PC-9 (cell line): ENCODE data around the gene IQCN. TPM values are rescaled to one million over a fixed set of nuclear protein-coding genes. Genes with fewer than 3 reads are reported as not detected.

Source experiments
- BruUV-seq: library from RNA; stranded (reverse); fragments of 400-500 nt; replicated peaks from 2 replicates; lab custom pipeline; 2021; lab: Mats Ljungman, UMichigan
- CTCF ChIA-PET: fragments of 300-600 bp; sonication (Branson Sonifier 250); formaldehyde crosslinking; loops from one replicate; lab custom pipeline; 2022; ENCODE audit warnings: antibody characterized with exemption; lab: Charles Lee
- POLR2A ChIA-PET: fragments of 300-600 bp; sonication (Branson Sonifier 250); formaldehyde crosslinking; loops from one replicate; lab custom pipeline; 2022; ENCODE audit warnings: antibody characterized with exemption; ENCODE audit not compliant: unreplicated experiment; lab: Charles Lee
- DNase-seq, 2 experiments: peaks; one replicate each; pipeline versions ENCODE4 v3.0.0 to v3.0.0-alpha.2; 2015 to 2022; ENCODE audit warnings: mixed read lengths in 1 of 2
- H2AFZ ChIP-seq: fragments of 200-600 bp; sonication (generic); 2 replicates; pipeline ENCODE4 v1.8.1; 2017; ENCODE audit warnings: antibody characterized with exemption
- H3F3A ChIP-seq: fragments of 200-600 bp; sonication (generic); 2 replicates; pipeline ENCODE4 v1.8.1; 2017; ENCODE audit warnings: antibody characterized with exemption, mild to moderate bottlenecking, low read depth; ENCODE audit not compliant: insufficient read depth
- H3K27ac ChIP-seq: fragments of 200-600 bp; sonication (generic); 2 replicates; pipeline ENCODE4 v1.6.1; 2016; ENCODE audit warnings: mixed run types
- H3K27me3 ChIP-seq: fragments of 200-600 bp; sonication (generic); 2 replicates; pipeline ENCODE4 v1.6.1; 2016; ENCODE audit warnings: low read depth, mixed run types; ENCODE audit not compliant: insufficient read depth
- H3K36me3 ChIP-seq: fragments of 200-600 bp; sonication (generic); 2 replicates; pipeline ENCODE4 v1.6.1; 2016; ENCODE audit warnings: low read depth, mixed run types
- H3K4me1 ChIP-seq: fragments of 200-600 bp; sonication (generic); replicated peaks from 2 replicates; pipeline ENCODE4 v1.6.1; 2016; ENCODE audit warnings: mixed run types; ENCODE audit not compliant: insufficient read depth
- H3K4me2 ChIP-seq: fragments of 200-600 bp; sonication (generic); 2 replicates; pipeline ENCODE4 v1.6.1; 2017; ENCODE audit warnings: mixed run types
- H3K4me3 ChIP-seq: fragments of 200-600 bp; sonication (generic); 2 replicates; pipeline ENCODE4 v1.6.1; 2016; ENCODE audit warnings: mixed run types
- H3K79me2 ChIP-seq: fragments of 200-600 bp; sonication (generic); 2 replicates; pipeline ENCODE4 v1.6.1; 2017; ENCODE audit warnings: low read depth, mixed run types
- H3K9me2 ChIP-seq: fragments of 200-600 bp; sonication (generic); 2 replicates; pipeline ENCODE4 v1.8.1; 2017; ENCODE audit warnings: mild to moderate bottlenecking; ENCODE audit not compliant: insufficient read depth
- H3K9me3 ChIP-seq: fragments of 200-600 bp; sonication (generic); 2 replicates; pipeline ENCODE4 v1.8.1; 2016; ENCODE audit warnings: low read depth; ENCODE audit not compliant: insufficient read depth
- H4K20me1 ChIP-seq: fragments of 200-600 bp; sonication (generic); 2 replicates; pipeline ENCODE4 v1.8.1; 2017; ENCODE audit not compliant: insufficient read depth
- CTCF ChIP-seq: fragments of 200-600 bp; sonication (generic); conservative IDR thresholded peaks from 2 replicates; pipeline ENCODE4 v1.6.1; 2017; ENCODE audit warnings: mixed run types, antibody characterized with exemption, mild to moderate bottlenecking, moderate library complexity
- EZH2 ChIP-seq: fragments of 200-600 bp; sonication (generic); IDR thresholded peaks from 2 replicates; pipeline ENCODE4 v1.8.0; 2017; ENCODE audit warnings: antibody characterized with exemption, low read depth
- intact Hi-C: fragments of 100-400 bp; cut with micrococcal nuclease; formaldehyde crosslinking; loops from one replicate; pipeline ENCODE4 v1.10.0; 2022; ENCODE audit not compliant: unreplicated experiment
- total RNA-seq: library from RNA; stranded (reverse); gene quantifications from 2 replicates; pipeline ENCODE4 v1.2.3, GENCODE V29; 2021

The IQCN gene
- total RNA-seq, 1 experiment from 2014 or later, result 7.3 TPM

- Histone ChIP-seq H3K9me3 (no peaks in the 10 kb centered on the region), H3K4me3 (no peak overlapping the region), H3K27ac (no peak overlapping the region), H3K4me2 (no peak overlapping the region), H4K20me1 (no peaks in the 10 kb centered on the region), H3K9me2 (no peaks in the 10 kb centered on the region), H2AFZ (no peak overlapping the region), H3K36me3 (no peaks in the 10 kb centered on the region), H3K4me1 (no peaks in the 10 kb centered on the region), H3K79me2 (no peaks in the 10 kb centered on the region), H3F3A (no peaks in the 10 kb centered on the region), H3K27me3 (no peaks in the 10 kb centered on the region)
- intact Hi-C loops, result no loop called here
- ChIA-PET CTCF (no interaction called here), POLR2A (no interaction called here)
- no TSS peak for BruUV-seq
- TF ChIP-seq EZH2 (no peak), CTCF (no peak)
- no peak for DNase-seq
Observed at GRCh38 chr19:18263324-18264136, 10.7 kb downstream of the IQCN start.

GRCh38 chr19:18262917-18263316 lies 11.3 kb downstream of the IQCN start:
- no peaks in the 10 kb centered on the region for H3K79me2 ChIP-seq
- ChIA-PET CTCF (no interaction called here), POLR2A (no interaction called here)
- TF ChIP-seq EZH2, result no peak
- TF ChIP-seq CTCF, result no peak
- H3F3A ChIP-seq, result no peaks in the 10 kb centered on the region
- H3K9me2 ChIP-seq, result no peaks in the 10 kb centered on the region
- H3K9me3 ChIP-seq, result no peaks in the 10 kb centered on the region
- no peaks in the 10 kb centered on the region for H3K4me1 ChIP-seq
- no peak overlapping the region for H2AFZ ChIP-seq
- no peak overlapping the region for H3K27ac ChIP-seq
- intact Hi-C loops, result no loop called here
- H3K4me2 ChIP-seq, result no peak overlapping the region
- no peaks in the 10 kb centered on the region for H4K20me1 ChIP-seq
- no TSS peak for BruUV-seq
- H3K36me3 ChIP-seq, result no peaks in the 10 kb centered on the region
- no peak overlapping the region for H3K4me3 ChIP-seq
- DNase-seq, result peak in 1 of 2 experiments; percentile 25
- no peaks in the 10 kb centered on the region for H3K27me3 ChIP-seq

- H3K27me3 ChIP-seq, result no peaks in the 10 kb centered on the region
- H3K36me3 ChIP-seq, result no peaks in the 10 kb centered on the region
- H3K9me2 ChIP-seq, result no peaks in the 10 kb centered on the region
- H3K9me3 ChIP-seq, result no peaks in the 10 kb centered on the region
- no peak overlapping the region for H3K27ac ChIP-seq
- no peak overlapping the region for H3K4me3 ChIP-seq
- CTCF ChIA-PET, result no interaction called here
- H3K4me1 ChIP-seq, result no peaks in the 10 kb centered on the region
- no peak overlapping the region for H3K4me2 ChIP-seq
- intact Hi-C loops, result no loop called here
- BruUV-seq, result no TSS peak
- no peak for DNase-seq
- no peaks in the 10 kb centered on the region for H3K79me2 ChIP-seq
- POLR2A ChIA-PET, result no interaction called here
- H3F3A ChIP-seq, result no peaks in the 10 kb centered on the region
- TF ChIP-seq EZH2 (no peak), CTCF (no peak)
- no peaks in the 10 kb centered on the region for H4K20me1 ChIP-seq
- H2AFZ ChIP-seq, result no peak overlapping the region
Observed at GRCh38 chr19:18262144-18262543, 12.1 kb downstream of the IQCN start.
